Bronchial epithelial cell (primary cell): ENCODE data around the gene TFCP2. TPM values are rescaled to one million over a fixed set of nuclear protein-coding genes. Genes with fewer than 3 reads are reported as not detected.

Source experiments
- DNase-seq: peaks from one replicate; pipeline ENCODE4 v3.0.0-alpha.2; 2010; ENCODE audit warnings: low read depth
- FAIRE-seq: peaks from 2 replicates; lab custom pipeline; 2011; peaks lifted over from hg19 to GRCh38; lab: Jason Lieb, UNC
- H3K27me3 ChIP-seq: 2 replicates; pipeline ENCODE4 v1.5.1; 2011; ENCODE audit warnings: low read length; ENCODE audit not compliant: control insufficient read depth, insufficient read depth
- H3K36me3 ChIP-seq: 2 replicates; pipeline ENCODE4 v1.5.1; 2011; ENCODE audit warnings: low read length; ENCODE audit not compliant: control insufficient read depth, insufficient read depth
- H3K4me3 ChIP-seq: 2 replicates; pipeline ENCODE4 v1.5.1; 2011; ENCODE audit warnings: mild to moderate bottlenecking, low read depth, low read length, control low read depth
- total RNA-seq: library from RNA; depleted of rRNA; stranded (reverse); fragments of >200 nt; gene quantifications from 2 replicates; pipeline ENCODE4 v1.2.1, GENCODE V29; 2014
- TF ChIP-seq, protein P1 (sequence below): IDR thresholded peaks from 2 replicates; pipeline ENCODE4 v1.5.1; 2011; ENCODE audit warnings: mild to moderate bottlenecking, moderate library complexity, low read length, control low read depth, inconsistent platforms; ENCODE audit not compliant: insufficient read depth, severe bottlenecking

Gene TFCP2
- total RNA-seq, 1 donor from 2014 or later = 7.1 TPM

DNA sequence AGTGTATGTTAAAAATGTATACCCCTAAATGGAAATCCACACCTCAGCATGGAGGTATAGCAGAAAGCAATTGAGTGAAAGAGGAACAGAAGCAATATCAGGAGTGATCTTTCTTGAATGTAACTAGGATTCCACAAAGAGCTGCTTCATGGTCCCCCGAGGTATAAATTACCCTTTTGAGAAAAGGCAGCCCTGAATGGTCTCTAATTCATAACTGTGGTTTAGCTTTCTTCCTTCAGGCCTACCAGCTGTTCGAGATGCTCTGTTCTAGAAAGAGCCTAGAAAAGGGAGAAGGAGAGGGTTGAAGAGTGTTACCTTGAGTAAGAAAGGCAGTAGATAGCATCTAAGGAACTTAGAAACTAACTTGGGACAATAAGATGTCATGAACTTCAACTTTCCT lies 46.6 kb downstream of the TFCP2 start:
- Histone ChIP-seq H3K27me3 (no peaks in the 10 kb centered on the region), H3K4me3 (no peak overlapping the region), H3K36me3 (peaks cover 3% of the 10 kb centered on the region)
- no peak for DNase-seq
- FAIRE-seq = no peak
- TF ChIP-seq, protein P1, sequence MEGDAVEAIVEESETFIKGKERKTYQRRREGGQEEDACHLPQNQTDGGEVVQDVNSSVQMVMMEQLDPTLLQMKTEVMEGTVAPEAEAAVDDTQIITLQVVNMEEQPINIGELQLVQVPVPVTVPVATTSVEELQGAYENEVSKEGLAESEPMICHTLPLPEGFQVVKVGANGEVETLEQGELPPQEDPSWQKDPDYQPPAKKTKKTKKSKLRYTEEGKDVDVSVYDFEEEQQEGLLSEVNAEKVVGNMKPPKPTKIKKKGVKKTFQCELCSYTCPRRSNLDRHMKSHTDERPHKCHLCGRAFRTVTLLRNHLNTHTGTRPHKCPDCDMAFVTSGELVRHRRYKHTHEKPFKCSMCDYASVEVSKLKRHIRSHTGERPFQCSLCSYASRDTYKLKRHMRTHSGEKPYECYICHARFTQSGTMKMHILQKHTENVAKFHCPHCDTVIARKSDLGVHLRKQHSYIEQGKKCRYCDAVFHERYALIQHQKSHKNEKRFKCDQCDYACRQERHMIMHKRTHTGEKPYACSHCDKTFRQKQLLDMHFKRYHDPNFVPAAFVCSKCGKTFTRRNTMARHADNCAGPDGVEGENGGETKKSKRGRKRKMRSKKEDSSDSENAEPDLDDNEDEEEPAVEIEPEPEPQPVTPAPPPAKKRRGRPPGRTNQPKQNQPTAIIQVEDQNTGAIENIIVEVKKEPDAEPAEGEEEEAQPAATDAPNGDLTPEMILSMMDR = no peak

DNA sequence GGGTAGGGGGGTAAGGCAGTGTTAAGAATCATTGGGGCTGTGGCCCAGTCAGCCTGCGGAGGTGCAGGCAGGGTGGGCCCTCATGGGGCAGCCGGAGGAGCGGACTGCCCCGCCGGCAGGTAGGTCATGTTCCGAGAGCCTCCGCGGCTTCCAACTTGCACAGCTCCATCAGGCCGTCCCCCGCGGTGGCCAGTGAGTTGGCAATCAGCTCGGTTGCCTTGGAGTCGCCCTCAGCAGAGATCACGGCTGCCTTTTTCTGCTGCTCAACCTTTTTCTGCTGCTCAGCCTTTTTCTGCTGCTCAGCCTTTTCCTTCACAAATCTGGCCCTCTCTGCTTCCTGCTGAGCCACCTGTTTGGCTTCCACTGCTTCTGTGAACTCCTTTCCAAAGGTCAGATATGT lies 48.4 kb downstream of the TFCP2 start:
- no peak overlapping the region for H3K4me3 ChIP-seq
- no peaks in the 10 kb centered on the region for H3K27me3 ChIP-seq
- H3K36me3 ChIP-seq = peaks cover 3% of the 10 kb centered on the region
- no peak for FAIRE-seq
- DNase-seq = no peak
- TF ChIP-seq, protein P1 = no peak

DNA sequence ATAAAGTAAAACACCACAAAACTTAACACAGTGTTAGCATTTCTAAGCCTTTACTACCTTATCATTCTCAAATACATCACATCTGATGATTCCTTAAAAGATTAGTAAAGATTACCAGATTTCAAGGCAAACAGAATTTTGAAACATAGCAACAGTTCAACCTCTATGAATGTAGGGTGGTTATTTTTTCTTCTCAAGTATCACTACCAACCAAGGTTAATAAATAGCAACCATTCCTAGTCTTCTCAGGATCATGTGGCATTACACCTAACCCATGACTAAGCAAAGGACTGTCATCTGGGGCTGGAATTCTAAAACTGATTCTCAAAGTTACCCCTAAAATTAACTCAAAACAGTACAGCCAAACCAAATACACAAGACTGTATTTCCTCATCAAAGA lies 50.1 kb downstream of the TFCP2 start:
- Histone ChIP-seq H3K4me3 (no peak overlapping the region), H3K27me3 (no peaks in the 10 kb centered on the region), H3K36me3 (peaks cover 3% of the 10 kb centered on the region)
- DNase-seq = peak; percentile 13
- TF ChIP-seq, protein P1 = no peak
- FAIRE-seq = no peak

DNA sequence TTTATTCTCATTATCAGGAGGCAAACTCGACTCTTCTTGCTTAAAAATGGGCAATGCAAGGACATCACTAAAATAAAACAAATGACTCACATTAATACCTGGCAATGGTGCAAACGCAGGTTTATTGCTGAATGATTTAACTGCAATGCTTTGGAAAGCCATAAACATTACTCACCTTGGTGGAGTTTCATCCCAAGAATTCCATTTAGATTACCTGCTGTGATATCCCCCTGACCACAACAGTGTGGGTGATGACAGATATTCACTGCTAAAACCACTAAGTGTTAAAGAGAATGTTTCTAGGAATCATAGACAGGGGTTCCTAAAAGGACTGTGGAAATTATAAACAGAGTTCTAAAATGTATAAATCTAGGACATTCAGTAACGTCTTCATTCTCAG lies 54.2 kb downstream of the TFCP2 start:
- no peaks in the 10 kb centered on the region for H3K27me3 ChIP-seq
- H3K4me3 ChIP-seq = no peak overlapping the region
- H3K36me3 ChIP-seq = peaks cover 1% of the 10 kb centered on the region
- DNase-seq = peak; percentile 99
- TF ChIP-seq, protein P1 = no peak
- no peak for FAIRE-seq

DNA sequence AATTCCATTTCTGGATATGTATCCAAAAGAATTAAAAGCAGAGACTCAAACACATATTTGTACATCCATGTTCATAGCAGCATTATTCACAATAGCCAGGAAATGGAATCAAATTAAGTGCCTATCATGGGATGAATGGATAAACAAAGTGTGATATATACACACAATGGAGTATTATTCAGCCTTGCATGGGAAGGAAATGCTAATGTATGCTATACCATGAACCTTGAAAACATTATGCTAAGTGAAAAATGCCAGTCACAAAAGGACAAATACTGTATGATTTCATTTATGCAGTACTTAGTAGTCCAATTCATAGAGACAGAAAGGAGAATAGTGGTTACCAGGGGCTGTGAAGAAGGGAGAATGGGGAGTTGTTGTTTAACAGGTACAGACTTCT lies 57.4 kb downstream of the TFCP2 start:
- TF ChIP-seq, protein P1 = no peak
- no peak for FAIRE-seq
- peaks cover 1% of the 10 kb centered on the region for H3K36me3 ChIP-seq

DNA sequence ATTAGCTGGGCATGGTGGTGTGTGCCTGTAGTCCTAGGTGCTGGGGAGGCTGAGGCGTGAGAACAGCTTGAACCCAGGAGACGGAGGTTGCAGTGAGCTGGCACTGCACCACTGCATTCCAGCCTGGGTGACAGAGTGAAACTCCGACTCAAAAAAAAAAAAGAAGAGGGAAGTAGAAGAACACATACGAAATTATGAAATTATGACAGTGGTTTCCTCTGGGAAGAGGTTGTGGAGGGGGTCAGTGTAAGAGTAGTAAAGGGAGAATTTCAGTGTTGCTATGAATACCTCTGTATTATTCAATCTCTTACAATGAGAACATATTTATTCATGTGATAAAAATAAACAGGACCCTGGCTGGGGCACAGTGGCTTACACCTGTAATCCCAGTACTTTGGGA lies 64.8 kb downstream of the TFCP2 start:
- no peak for DNase-seq
- H3K4me3 ChIP-seq = no peak overlapping the region
- no peak for FAIRE-seq
- peaks cover 14% of the 10 kb centered on the region for H3K36me3 ChIP-seq
- TF ChIP-seq, protein P1 = no peak
- no peaks in the 10 kb centered on the region for H3K27me3 ChIP-seq

More for the DNA sequence above, 57.4 kb downstream of the TFCP2 start:
- DNase-seq = no peak
- Histone ChIP-seq H3K4me3 (no peak overlapping the region), H3K27me3 (no peaks in the 10 kb centered on the region)
